CD4-positive, alpha-beta T cell treated with Interleukin-4 for 4 hours (primary cell): ENCODE results near the gene MRTFA.
"Not testable (repeated sequence)": the region's sequence is repeated elsewhere in the genome, so short reads cannot be mapped to it uniquely, and the experiment has no call there.

ENCODE experiments used
- DNase-seq: peaks from one replicate; pipeline ENCODE4 v3.0.0-alpha.2; 2020

Gene MRTFA

GRCh38 chr22:40544758-40545157, 91.8 kb downstream of the MRTFA start:
- DNase-seq = no peak

- no peak for DNase-seq
Measured at GRCh38 chr22:40542821-40543540, 93.5 kb downstream of the MRTFA start.

DNA sequence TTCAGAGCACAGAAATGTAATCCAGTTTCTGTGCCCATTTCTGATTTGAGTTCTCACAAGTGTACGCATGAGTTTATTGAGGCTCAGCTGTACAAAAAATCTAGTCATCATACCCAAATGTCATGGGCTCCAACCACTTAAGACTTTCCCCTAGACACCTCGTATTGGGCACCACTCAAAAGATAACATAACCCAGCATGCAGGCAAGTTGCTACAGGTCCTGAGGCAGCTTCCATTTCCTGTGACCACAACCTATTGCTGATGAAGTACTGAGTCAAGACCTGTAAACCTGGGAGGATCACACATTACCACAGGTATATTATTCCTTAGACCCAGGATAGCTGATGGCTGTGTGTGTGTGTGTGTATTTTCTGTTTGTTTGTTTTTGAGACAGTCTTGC, 95.2 kb downstream of the MRTFA start:
- DNase-seq = no peak

DNA sequence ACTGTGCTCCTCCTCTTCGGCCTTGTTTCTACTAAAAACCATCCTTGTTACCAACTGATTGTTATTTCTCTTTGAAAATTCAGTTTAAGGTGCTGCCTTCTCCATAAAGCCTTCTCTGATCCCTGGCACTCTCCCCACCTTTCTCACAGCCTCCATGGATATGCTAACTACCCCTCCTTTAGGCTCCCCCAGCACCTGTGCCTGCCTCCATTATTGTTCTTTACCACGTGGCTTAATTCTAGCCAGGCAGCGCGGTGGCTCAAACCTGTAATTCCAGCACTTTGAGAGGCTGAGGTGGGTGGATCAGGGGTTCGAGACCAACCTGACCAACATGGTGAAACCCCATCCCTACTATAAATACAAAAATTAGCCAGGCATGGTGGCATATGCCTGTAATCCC, 96.3 kb downstream of the MRTFA start:
- DNase-seq = no peak

DNA sequence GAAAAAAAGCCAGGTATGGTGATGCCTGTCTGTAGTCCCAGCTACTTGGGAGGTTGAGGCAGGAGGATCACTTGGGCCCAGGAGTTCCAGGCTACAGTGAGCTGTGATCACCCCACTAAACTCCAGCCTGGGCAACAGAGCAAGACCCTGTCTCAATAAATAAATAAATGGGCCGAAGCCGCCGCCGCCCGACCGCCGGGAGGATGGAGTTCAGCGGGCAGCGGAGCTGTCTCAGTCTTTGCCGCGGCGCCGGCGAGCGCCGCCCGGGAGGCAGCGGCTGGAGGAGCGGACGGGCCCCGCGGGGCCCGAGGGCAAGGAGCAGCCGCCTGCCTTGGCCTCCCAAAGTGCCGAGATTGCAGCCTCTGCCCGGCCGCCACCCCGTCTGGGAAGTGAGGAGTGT, 100.4 kb downstream of the MRTFA start:
- not testable (repeated sequence) for DNase-seq

GRCh38 chr22:40535642-40536041, 100.9 kb downstream of the MRTFA start:
- no peak for DNase-seq

GRCh38 chr22:40535189-40535512, 101.4 kb downstream of the MRTFA start:
- DNase-seq = no peak

- no peak for DNase-seq
Measured at GRCh38 chr22:40534379-40535188, 101.9 kb downstream of the MRTFA start.

DNA sequence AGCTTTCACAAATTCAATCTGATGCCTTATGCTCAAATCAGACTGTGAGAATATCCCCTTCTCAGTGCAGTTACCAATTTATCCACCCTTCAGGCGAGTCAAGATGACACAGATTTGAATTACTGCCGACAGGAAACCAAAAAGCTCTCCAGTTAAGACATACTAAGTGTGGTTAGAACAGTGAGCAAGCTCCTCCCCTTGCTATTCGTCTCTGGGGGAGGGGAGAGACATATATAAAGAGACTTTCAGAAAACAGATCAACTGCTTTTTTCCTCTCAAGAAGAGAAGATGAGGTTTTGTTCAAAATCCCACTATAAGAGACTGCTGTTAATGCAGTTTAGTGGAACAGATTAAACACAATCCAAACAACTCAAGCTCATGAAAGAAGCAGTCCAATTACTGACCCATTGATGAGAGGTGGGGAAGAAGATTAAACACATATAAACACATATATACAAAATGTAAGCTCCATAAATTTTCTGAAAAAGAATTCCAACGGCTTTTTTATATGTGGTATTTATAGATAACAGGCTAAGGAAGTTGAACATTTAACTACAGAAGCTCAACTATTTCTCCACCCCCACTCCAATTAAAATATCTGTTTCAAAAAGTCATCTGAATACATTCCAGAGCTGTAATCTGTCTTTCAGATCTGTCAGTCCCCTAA, 102.7 kb downstream of the MRTFA start:
- DNase-seq = peak; percentile 88

DNA sequence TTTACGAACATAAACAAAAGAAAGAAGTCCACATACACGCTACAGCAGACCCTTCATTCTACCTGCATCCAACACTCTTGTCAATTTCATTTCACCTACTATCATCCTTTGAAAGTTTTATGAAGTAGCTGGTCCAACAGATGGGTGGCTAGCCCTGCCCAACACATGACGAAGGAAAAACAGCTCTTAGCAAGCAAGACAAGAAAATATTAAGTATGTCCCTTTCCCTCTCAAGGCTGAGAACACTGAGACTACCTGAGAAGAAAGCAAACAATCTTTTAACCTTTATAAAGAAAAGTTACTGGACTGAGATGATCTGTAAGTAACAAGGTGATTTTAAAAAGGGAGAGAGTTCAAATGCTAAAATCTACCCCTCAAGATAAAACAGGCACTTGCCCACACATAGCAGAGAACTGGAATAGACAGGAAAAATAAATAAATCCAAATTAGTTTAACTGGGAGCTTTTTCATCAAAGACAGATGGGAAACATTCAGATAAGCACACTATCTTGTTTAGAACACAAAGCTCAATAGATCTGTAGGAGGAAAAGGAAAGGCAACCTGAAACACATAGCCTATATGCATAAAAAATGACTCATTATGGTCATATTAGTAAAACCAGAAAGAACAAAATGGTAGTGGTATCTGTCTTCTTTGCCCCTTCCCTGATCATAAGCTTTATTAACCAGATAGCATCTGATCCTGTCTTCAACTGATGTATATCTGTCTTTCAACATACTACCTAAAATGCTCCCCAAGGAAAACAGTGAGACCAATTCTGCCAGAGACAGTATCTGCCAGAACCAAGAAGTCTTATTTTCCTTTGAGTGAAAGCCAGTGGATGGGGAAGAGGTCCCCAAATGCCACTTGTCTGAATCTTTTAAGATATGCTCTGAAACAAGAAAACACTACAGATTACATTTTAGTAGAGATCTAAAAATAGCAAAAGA, 104.3 kb downstream of the MRTFA start:
- DNase-seq = peak; percentile 29

DNA sequence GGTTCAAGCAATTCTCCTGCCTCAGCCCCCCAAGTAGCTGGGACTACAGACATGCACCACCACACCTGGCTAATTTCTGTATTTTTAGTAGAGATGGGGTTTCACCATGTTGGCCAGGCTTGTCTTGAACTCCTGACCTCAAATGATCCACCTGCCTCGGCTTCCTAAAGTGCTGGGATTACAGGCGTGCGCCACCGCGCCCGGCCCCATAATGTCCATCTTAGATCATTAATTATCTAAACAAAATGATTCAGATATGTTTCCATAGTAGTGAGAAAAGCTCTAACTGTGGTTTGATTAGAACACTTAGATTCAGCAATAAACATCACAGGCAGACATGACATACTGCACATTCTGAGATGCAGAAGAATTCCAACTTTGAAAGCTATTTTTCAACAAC, 106.1 kb downstream of the MRTFA start:
- DNase-seq = not testable (repeated sequence)

- no peak for DNase-seq
Measured at GRCh38 chr22:40529821-40530220, 106.7 kb downstream of the MRTFA start.

DNA sequence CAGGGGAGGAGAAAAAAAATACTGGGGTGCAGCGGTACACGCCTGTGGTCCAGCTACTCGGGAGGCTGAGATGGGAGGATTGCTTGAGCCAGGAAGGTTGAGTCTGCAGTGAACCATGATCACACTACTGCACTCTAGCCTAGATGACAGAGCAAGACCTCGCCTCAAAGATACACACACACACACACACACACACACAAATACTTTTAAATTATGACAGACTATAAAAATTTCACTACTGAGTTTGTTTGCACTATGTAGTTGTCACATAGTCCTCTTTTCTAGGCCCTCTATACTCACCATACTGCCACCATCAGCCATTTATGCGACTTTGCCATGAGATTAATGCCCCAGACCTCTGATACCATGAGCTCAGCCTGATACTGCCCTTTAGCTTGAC, 109.6 kb downstream of the MRTFA start:
- no peak for DNase-seq

GRCh38 chr22:40525250-40525884, 111.2 kb downstream of the MRTFA start:
- peak; percentile 64 for DNase-seq

DNA sequence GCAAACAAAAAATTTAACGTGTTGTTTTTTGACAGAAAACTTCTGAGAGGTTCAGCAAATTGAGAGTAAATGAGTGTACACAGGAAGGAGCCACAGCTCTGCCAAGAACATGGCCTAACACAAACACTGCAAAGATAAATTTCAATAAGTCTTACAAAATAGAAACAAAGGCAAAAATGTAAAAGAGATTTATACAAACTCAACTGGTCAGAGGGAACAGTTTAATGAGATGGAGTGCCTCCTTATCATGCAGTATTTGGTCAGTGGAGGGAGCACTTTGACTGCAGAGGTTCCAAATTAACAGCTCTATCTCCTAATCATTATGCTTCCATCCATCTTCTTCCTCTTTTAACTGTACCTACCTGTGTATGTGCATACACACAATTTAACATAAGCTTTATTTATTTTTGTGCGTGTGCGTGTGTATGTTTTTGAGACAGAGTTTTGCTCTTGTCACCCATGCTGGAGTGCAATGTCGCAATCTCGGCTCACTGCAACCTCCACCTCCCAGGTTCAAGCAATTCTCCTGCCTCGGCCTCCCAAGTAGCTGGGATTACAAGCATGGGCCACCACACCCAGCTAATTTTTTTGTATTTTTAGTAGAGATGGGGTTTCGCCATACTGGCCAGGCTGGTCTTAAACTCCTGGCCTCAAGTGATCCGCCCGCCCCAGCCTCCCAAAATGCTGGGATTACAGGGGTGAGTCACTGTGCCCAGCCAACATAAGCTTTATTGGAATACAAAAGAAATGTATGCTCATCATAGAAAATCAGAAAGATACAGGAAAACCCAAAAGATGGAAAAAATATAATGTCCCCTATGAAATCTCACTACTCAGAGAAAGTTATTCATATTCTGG, 111.9 kb downstream of the MRTFA start:
- no peak for DNase-seq

- DNase-seq = no peak
Measured at GRCh38 chr22:40522141-40522540, 114.4 kb downstream of the MRTFA start.

- no peak for DNase-seq
Measured at GRCh38 chr22:40521046-40521445, 115.5 kb downstream of the MRTFA start.

- no peak for DNase-seq
Measured at GRCh38 chr22:40520562-40520961, 116.0 kb downstream of the MRTFA start.

DNA sequence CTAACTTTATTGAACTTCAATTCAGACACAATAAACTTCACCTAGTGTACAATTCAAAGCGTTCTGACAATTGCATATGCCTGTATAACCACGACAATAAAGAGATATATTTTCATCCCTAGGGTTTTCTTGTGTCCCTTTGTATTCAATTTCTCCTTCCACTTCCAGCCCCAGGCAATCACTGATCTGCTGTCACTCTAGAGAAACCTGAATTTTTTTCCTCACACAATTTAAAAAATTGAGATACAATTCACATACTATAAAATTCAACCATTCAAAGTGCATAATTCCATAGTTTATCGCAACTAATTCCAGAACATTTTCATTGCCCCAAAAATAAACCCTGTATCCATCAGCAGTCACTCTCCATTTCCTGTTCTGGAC, 116.6 kb downstream of the MRTFA start:
- no peak for DNase-seq

- peak; percentile 59 for DNase-seq
Measured at GRCh38 chr22:40519284-40519947, 117.1 kb downstream of the MRTFA start.

GRCh38 chr22:40518840-40519239, 117.7 kb downstream of the MRTFA start:
- DNase-seq = no peak
